ENCODE results near the gene SKP1.

GRCh38 chr5:134162592-134162991, 14.2 kb downstream of the SKP1 start:
- TF ChIP-seq, protein P1, sequence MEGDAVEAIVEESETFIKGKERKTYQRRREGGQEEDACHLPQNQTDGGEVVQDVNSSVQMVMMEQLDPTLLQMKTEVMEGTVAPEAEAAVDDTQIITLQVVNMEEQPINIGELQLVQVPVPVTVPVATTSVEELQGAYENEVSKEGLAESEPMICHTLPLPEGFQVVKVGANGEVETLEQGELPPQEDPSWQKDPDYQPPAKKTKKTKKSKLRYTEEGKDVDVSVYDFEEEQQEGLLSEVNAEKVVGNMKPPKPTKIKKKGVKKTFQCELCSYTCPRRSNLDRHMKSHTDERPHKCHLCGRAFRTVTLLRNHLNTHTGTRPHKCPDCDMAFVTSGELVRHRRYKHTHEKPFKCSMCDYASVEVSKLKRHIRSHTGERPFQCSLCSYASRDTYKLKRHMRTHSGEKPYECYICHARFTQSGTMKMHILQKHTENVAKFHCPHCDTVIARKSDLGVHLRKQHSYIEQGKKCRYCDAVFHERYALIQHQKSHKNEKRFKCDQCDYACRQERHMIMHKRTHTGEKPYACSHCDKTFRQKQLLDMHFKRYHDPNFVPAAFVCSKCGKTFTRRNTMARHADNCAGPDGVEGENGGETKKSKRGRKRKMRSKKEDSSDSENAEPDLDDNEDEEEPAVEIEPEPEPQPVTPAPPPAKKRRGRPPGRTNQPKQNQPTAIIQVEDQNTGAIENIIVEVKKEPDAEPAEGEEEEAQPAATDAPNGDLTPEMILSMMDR (IDR thresholded peaks at IDR 0.05), result no peak
- no peak for TF ChIP-seq ZFX (IDR thresholded peaks at IDR 0.05; ENCODE audit: borderline replicate concordance)
